HepG2 (cell line): ENCODE data around the gene DDRGK1. TPM values are rescaled to one million over a fixed set of nuclear protein-coding genes. Genes with fewer than 3 reads are reported as not detected.

Experiments used
- ARID5B ChIP-seq: IDR thresholded peaks from 2 replicates; pipeline ENCODE4 v1.4.0; 2020; ENCODE audit warnings: mild to moderate bottlenecking, missing genetic modification reagents
- BCL6 ChIP-seq: IDR thresholded peaks from 2 replicates; pipeline ENCODE4 v1.6.1; 2016; ENCODE audit warnings: missing genetic modification reagents, missing compliant biosample characterization
- KLF6 ChIP-seq: IDR thresholded peaks from 2 replicates; pipeline ENCODE4 v1.8.0; 2016; ENCODE audit warnings: missing biosample characterization, missing genetic modification reagents
- MED13 ChIP-seq: sonication (generic); formaldehyde crosslinking; IDR thresholded peaks from 2 replicates; pipeline ENCODE4 v1.5.0; 2020; ENCODE audit warnings: missing genetic modification reagents
- MED8 ChIP-seq: sonication (generic); formaldehyde crosslinking; IDR thresholded peaks from 2 replicates; pipeline ENCODE4 v1.8.1; 2023; ENCODE audit warnings: mild to moderate bottlenecking, missing genetic modification reagents; ENCODE audit not compliant: insufficient replicate concordance
- RFX1 ChIP-seq: fragments of 450-650 bp; IDR thresholded peaks from 2 replicates; pipeline ENCODE4 v1.6.1; 2017
- SOX5 ChIP-seq: IDR thresholded peaks from 2 replicates; pipeline ENCODE4 v1.6.1; 2016; ENCODE audit warnings: borderline replicate concordance
- U2AF1 ChIP-seq: fragments of 200-400 bp; formaldehyde crosslinking; optimal IDR thresholded peaks from 2 replicates; pipeline ENCODE3; 2017; ENCODE audit warnings: mild to moderate bottlenecking, low read depth, low read length
- YEATS2 ChIP-seq: sonication (generic); formaldehyde crosslinking; IDR thresholded peaks from 2 replicates; pipeline ENCODE4 v1.4.0; 2020; ENCODE audit warnings: missing genetic modification reagents, borderline replicate concordance
- ZBTB34 ChIP-seq: sonication (generic); formaldehyde crosslinking; IDR thresholded peaks from 2 replicates; pipeline ENCODE4 v1.8.0; 2022; ENCODE audit warnings: mild to moderate bottlenecking, missing genetic modification reagents
- ZBTB7B ChIP-seq: sonication (generic); formaldehyde crosslinking; IDR thresholded peaks from 2 replicates; pipeline ENCODE4 v1.4.0; 2020; ENCODE audit warnings: missing genetic modification reagents
- ZNF3 ChIP-seq: IDR thresholded peaks from 2 replicates; pipeline ENCODE4 v1.7.0; 2017; ENCODE audit warnings: inconsistent platforms
- ZNF607 ChIP-seq: sonication (generic); formaldehyde crosslinking; IDR thresholded peaks from 2 replicates; pipeline ENCODE4 v1.5.1; 2020; ENCODE audit warnings: missing genetic modification reagents, mild to moderate bottlenecking, borderline replicate concordance
- ZNF749 ChIP-seq: sonication (generic); formaldehyde crosslinking; IDR thresholded peaks from 2 replicates; pipeline ENCODE4 v1.8.0; 2022; ENCODE audit warnings: mild to moderate bottlenecking, missing genetic modification reagents, moderate library complexity, borderline replicate concordance
- ZNF775 ChIP-seq: sonication (generic); formaldehyde crosslinking; IDR thresholded peaks from 2 replicates; pipeline ENCODE4 v1.4.0; 2020; ENCODE audit warnings: missing genetic modification reagents, mild to moderate bottlenecking, moderate library complexity, borderline replicate concordance
- ZNF777 ChIP-seq: sonication (generic); formaldehyde crosslinking; IDR thresholded peaks from 2 replicates; pipeline ENCODE4 v1.4.0; 2020; ENCODE audit warnings: missing genetic modification reagents
- ZNF792 ChIP-seq: IDR thresholded peaks from 2 replicates; pipeline ENCODE4 v1.6.1; 2016
- polyA plus RNA-seq, 8 experiments: library from polyadenylated mRNA; depleted of rRNA in 3 of 8; stranded (reverse) in 7 of 8; unstranded in 1 of 8; fragments of >200 nt; fragmentation: Illumina TruSeq in 4 of 8; extraction: Trizol in 4 of 8; gene quantifications; 2 replicates each; pipeline versions ENCODE4 v1.2.1 to v1.2.3, GENCODE V29; 2011 to 2016; ENCODE audit warnings: low read depth in 4 of 8, missing spikeins in 1 of 8, mixed read lengths in 1 of 8; ENCODE audit not compliant: insufficient read depth in 1 of 8
- total RNA-seq, 5 experiments: library from RNA; depleted of rRNA; stranded (reverse); fragments of >200 nt; fragmentation: Illumina TruSeq; extraction: Trizol; gene quantifications; 2 replicates each; pipeline ENCODE4 v1.2.3, GENCODE V29; 2016; ENCODE audit warnings: low read depth in 1 of 5
- TF ChIP-seq, protein P1 (sequence below): IDR thresholded peaks from 2 replicates; pipeline ENCODE4 v1.6.1; 2012; ENCODE audit warnings: low read length, improper control_type of control experiment
- TF ChIP-seq, protein P2 (sequence below): sonication (generic); formaldehyde crosslinking; IDR thresholded peaks from 2 replicates; pipeline ENCODE4 v1.8.0; 2022; ENCODE audit warnings: missing genetic modification reagents, mild to moderate bottlenecking, moderate library complexity, borderline replicate concordance

DDRGK1 gene
- total and polyA plus RNA-seq, 2 of the 13 experiments (the other 11 are each of a cell fraction or from before 2014, with no cell fraction given) = 96.7 to 149 TPM

- TF ChIP-seq ZBTB7B = peak; percentile 47
- TF ChIP-seq YEATS2 (CRISPR knock-in tag) = peak; percentile 83; the same call in 1 of the 2 replicates
- 0 out of 2 replicates have a peak, but pooled peaks have one; percentile 11 for TF ChIP-seq ZNF3
- TF ChIP-seq ZNF749 (CRISPR knock-in tag) = no peak
- peak; percentile 84 for TF ChIP-seq ZNF777 (CRISPR knock-in tag)
- no peak for TF ChIP-seq ZNF775 (CRISPR knock-in tag)
- TF ChIP-seq ZNF607 = peak; percentile 96; the same call in 1 of the 2 replicates
- peak; percentile 16 for TF ChIP-seq U2AF1
- TF ChIP-seq, protein P1, sequence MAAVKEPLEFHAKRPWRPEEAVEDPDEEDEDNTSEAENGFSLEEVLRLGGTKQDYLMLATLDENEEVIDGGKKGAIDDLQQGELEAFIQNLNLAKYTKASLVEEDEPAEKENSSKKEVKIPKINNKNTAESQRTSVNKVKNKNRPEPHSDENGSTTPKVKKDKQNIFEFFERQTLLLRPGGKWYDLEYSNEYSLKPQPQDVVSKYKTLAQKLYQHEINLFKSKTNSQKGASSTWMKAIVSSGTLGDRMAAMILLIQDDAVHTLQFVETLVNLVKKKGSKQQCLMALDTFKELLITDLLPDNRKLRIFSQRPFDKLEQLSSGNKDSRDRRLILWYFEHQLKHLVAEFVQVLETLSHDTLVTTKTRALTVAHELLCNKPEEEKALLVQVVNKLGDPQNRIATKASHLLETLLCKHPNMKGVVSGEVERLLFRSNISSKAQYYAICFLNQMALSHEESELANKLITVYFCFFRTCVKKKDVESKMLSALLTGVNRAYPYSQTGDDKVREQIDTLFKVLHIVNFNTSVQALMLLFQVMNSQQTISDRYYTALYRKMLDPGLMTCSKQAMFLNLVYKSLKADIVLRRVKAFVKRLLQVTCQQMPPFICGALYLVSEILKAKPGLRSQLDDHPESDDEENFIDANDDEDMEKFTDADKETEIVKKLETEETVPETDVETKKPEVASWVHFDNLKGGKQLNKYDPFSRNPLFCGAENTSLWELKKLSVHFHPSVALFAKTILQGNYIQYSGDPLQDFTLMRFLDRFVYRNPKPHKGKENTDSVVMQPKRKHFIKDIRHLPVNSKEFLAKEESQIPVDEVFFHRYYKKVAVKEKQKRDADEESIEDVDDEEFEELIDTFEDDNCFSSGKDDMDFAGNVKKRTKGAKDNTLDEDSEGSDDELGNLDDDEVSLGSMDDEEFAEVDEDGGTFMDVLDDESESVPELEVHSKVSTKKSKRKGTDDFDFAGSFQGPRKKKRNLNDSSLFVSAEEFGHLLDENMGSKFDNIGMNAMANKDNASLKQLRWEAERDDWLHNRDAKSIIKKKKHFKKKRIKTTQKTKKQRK = no peak
- peak; percentile 47 for TF ChIP-seq ARID5B (CRISPR knock-in tag)
- no peak; the same call in none of the 2 replicates for TF ChIP-seq MED13
- TF ChIP-seq RFX1 = no peak
- TF ChIP-seq KLF6 (CRISPR knock-in tag) = peak; percentile 99
- no peak for TF ChIP-seq BCL6 (CRISPR knock-in tag)
- TF ChIP-seq SOX5 (CRISPR knock-in tag) = peak; percentile 47; the same call in 1 of the 2 replicates
- peak; percentile 71 for TF ChIP-seq ZBTB34
- TF ChIP-seq ZNF792 (CRISPR knock-in tag) = peak; percentile 76
- TF ChIP-seq, protein P2, sequence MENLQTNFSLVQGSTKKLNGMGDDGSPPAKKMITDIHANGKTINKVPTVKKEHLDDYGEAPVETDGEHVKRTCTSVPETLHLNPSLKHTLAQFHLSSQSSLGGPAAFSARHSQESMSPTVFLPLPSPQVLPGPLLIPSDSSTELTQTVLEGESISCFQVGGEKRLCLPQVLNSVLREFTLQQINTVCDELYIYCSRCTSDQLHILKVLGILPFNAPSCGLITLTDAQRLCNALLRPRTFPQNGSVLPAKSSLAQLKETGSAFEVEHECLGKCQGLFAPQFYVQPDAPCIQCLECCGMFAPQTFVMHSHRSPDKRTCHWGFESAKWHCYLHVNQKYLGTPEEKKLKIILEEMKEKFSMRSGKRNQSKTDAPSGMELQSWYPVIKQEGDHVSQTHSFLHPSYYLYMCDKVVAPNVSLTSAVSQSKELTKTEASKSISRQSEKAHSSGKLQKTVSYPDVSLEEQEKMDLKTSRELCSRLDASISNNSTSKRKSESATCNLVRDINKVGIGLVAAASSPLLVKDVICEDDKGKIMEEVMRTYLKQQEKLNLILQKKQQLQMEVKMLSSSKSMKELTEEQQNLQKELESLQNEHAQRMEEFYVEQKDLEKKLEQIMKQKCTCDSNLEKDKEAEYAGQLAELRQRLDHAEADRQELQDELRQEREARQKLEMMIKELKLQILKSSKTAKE = no peak
- TF ChIP-seq MED8 (CRISPR knock-in tag) = peak; percentile 40
These were observed at the start of gene DDRGK1 (continued) for GRCh38 chr20:3204124-3204794.
